Hematopoietic multipotent progenitor cell treated with erythropoietin and hydrocortisone succinate and interleukin-3 and kit ligand, for 4 days (in vitro differentiated cells): ENCODE results near the gene CFAP299.
"Not testable (repeated sequence)": the region's sequence is repeated elsewhere in the genome, so short reads cannot be mapped to it uniquely, and the experiment has no call there.

Experiments used
- DNase-seq: peaks from one replicate; pipeline ENCODE4 v3.0.0-alpha.2; 2015

CFAP299 gene

GRCh38 chr4:80393246-80393969 lies 57.9 kb downstream of the CFAP299 start:
- DNase-seq = no peak

GRCh38 chr4:80393970-80394250 lies 58.4 kb downstream of the CFAP299 start:
- DNase-seq = no peak

GRCh38 chr4:80407246-80407645 lies 71.7 kb downstream of the CFAP299 start:
- no peak for DNase-seq

GRCh38 chr4:80409809-80410208 lies 74.3 kb downstream of the CFAP299 start:
- no peak for DNase-seq

- DNase-seq = no peak
These were observed 76.8 kb downstream of the CFAP299 start for GRCh38 chr4:80412322-80412721.

- no peak for DNase-seq
These were observed 77.6 kb downstream of the CFAP299 start for GRCh38 chr4:80413086-80413485.

- no peak for DNase-seq
These were observed 81.5 kb downstream of the CFAP299 start for GRCh38 chr4:80417019-80417418.

- no peak for DNase-seq
These were observed 84.4 kb downstream of the CFAP299 start for GRCh38 chr4:80419946-80420345.

GRCh38 chr4:80420638-80421037 lies 85.1 kb downstream of the CFAP299 start:
- no peak for DNase-seq

GRCh38 chr4:80422727-80423404 lies 87.3 kb downstream of the CFAP299 start:
- no peak for DNase-seq

- no peak for DNase-seq
These were observed 88.2 kb downstream of the CFAP299 start for GRCh38 chr4:80423553-80424224.

- DNase-seq = no peak
These were observed 88.7 kb downstream of the CFAP299 start for GRCh38 chr4:80424225-80424581.

GRCh38 chr4:80425124-80426100 lies 89.9 kb downstream of the CFAP299 start:
- no peak for DNase-seq

GRCh38 chr4:80431203-80431965 lies 95.9 kb downstream of the CFAP299 start:
- DNase-seq = no peak

- peak; percentile 25 for DNase-seq
These were observed 98.7 kb downstream of the CFAP299 start for GRCh38 chr4:80434238-80434637.

- no peak for DNase-seq
These were observed 102.5 kb downstream of the CFAP299 start for GRCh38 chr4:80438016-80438415.

GRCh38 chr4:80439294-80440061 lies 103.9 kb downstream of the CFAP299 start:
- DNase-seq = not testable (repeated sequence)

GRCh38 chr4:80446248-80446647 lies 110.7 kb downstream of the CFAP299 start:
- no peak for DNase-seq

- DNase-seq = no peak
These were observed 111.1 kb downstream of the CFAP299 start for GRCh38 chr4:80446664-80447063.

GRCh38 chr4:80447493-80447892 lies 112.0 kb downstream of the CFAP299 start:
- no peak for DNase-seq

GRCh38 chr4:80448056-80448455 lies 112.5 kb downstream of the CFAP299 start:
- DNase-seq = no peak

- DNase-seq = no peak
These were observed 116.5 kb downstream of the CFAP299 start for GRCh38 chr4:80452055-80452454.
